IPS-20b (cell line): ENCODE measurements around the gene TNXB.
A peak's percentile ranks its signal among the peaks of the same experiment; 100 is the strongest.

Source experiments
- H3K27ac ChIP-seq: one replicate; pipeline ENCODE4 v1.5.1; 2013; ENCODE audit warnings: low read length
- H3K27me3 ChIP-seq: 2 replicates; pipeline ENCODE4 v1.6.1; 2013; ENCODE audit warnings: mild to moderate bottlenecking, low read length, inconsistent platforms; ENCODE audit not compliant: insufficient read depth
- H3K36me3 ChIP-seq: 2 replicates; pipeline ENCODE4 v1.6.1; 2013; ENCODE audit warnings: low read depth, mild to moderate bottlenecking, inconsistent platforms, low read length, moderate library complexity; ENCODE audit not compliant: insufficient read depth
- H3K4me1 ChIP-seq: 2 replicates; pipeline ENCODE4 v1.6.1; 2013; ENCODE audit warnings: mild to moderate bottlenecking, control low read depth, inconsistent platforms, low read length, moderate library complexity; ENCODE audit not compliant: insufficient read depth
- H3K4me3 ChIP-seq: 2 replicates; pipeline ENCODE4 v1.5.1; 2013; ENCODE audit warnings: mild to moderate bottlenecking, low read length, inconsistent platforms
- H3K9ac ChIP-seq: 2 replicates; pipeline ENCODE4 v1.6.1; 2013; ENCODE audit warnings: low read depth, mild to moderate bottlenecking, inconsistent platforms, low read length, moderate library complexity
- H3K9me3 ChIP-seq: 2 replicates; pipeline ENCODE4 v1.6.1; 2013; ENCODE audit warnings: mild to moderate bottlenecking, low read depth, low read length, inconsistent platforms; ENCODE audit not compliant: insufficient read depth

TNXB gene

DNA sequence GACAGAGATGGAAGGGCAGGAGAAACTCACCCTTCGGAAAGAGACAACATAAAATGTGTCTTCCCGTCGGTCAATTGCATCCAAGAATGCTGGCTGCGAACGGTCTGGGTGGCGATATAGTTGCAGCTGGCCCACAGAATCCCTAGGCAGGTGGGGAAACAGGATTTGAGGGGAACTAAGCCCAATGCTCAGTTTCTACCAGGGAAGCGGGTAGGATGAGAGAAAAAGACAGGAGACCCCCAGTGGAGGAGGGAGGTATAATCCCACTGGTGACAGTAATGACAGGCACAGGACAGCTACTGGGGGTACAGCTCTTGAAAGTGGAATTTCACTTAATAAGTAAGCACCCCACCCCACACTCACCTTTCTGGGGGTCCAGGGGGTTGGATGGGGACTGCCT, 7.5 kb upstream of the TNXB start:
- peaks cover 48% of the 10 kb centered on the region for H3K36me3 ChIP-seq
- H3K27ac ChIP-seq = no peak overlapping the region
- H3K27me3 ChIP-seq = no peaks in the 10 kb centered on the region
- no peaks in the 10 kb centered on the region for H3K9me3 ChIP-seq
- H3K9ac ChIP-seq = no peak overlapping the region
- H3K4me3 ChIP-seq = no peak overlapping the region
- no peaks in the 10 kb centered on the region for H3K4me1 ChIP-seq

DNA sequence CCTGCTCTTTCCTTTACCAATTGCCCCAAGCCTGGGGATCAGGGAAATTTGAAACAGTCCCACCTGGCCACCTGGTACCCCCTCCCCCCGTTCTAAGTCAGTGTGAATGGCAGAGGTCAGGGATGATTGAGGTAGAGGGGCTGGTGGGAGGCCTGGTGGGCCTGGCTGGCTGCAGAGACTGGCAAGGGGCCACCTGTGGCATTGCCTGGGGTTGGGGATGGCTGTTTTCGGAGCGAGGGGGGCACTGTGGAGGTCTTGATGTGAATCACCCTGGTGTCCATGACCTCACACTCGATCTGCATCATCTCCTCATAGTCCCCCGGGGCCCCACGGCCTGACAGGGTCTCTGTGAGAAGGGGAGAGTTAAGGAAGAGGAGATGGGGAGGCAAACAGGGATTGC, 6.5 kb upstream of the TNXB start:
- Histone ChIP-seq H3K4me1 (no peaks in the 10 kb centered on the region), H3K9ac (no peak overlapping the region), H3K36me3 (peaks cover 40% of the 10 kb centered on the region), H3K27me3 (0 out of 2 replicates have a peak, but pooled peaks cover under 1% of the 10 kb centered on the region), H3K9me3 (no peaks in the 10 kb centered on the region), H3K27ac (no peak overlapping the region), H3K4me3 (no peak overlapping the region)

DNA sequence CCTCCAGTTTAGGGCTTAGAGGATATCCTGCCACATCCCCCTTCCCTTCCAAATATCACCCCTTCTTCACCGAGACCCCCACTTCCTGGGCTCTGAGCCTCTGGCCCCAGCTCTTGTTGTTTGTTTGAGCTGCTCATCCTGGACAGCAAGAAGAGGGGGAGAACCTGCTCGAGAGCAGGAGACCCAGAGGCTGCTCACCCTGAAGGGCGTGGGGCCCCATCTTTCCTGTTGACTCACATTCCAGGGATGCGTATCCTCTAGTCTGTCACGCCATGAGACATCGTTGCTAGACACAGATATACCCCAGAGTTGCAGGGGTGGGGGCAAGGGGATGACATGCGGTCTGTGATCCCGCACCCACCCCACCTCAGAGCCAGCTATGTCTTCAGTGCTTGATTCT, 5.7 kb upstream of the TNXB start:
- Histone ChIP-seq H3K4me1 (no peaks in the 10 kb centered on the region), H3K4me3 (no peak overlapping the region), H3K9ac (no peak overlapping the region), H3K9me3 (no peaks in the 10 kb centered on the region), H3K27me3 (peaks cover 8% of the 10 kb centered on the region), H3K27ac (no peak overlapping the region), H3K36me3 (peaks cover 37% of the 10 kb centered on the region)

GRCh38 chr6:32113386-32114352, 4.5 kb upstream of the TNXB start:
- Histone ChIP-seq H3K9me3 (no peaks in the 10 kb centered on the region), H3K4me3 (no peak overlapping the region), H3K27ac (no peak overlapping the region)

DNA sequence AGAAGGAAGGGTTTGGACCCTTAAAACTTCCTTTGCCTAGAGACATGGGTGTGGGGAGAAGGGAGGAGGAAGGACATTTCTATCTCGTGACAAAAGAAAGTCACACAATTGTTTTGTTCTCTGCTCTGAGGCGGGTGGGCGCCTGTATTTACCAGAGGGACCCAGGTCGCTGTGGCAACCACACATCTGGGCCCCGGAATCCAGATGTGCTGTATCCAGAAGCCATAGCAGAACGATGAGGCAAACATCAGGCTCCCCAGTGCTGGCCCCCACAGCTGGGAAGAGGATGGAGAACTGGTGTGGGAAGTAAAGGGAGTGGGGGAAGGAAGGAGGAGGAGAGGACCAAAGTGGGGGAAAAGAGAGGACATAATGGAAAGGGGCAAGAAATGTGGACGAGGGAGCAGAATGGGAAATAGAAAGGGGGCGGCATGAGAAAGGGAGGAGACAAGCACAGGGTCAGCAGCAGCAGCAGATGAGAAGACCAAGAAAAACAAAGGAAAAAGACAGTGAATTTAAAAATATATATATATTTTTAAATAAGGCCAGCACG, 3.4 kb upstream of the TNXB start:
- Histone ChIP-seq H3K4me1 (peaks cover 8% of the 10 kb centered on the region; the same call in 1 of the 2 replicates), H3K36me3 (peaks cover 20% of the 10 kb centered on the region), H3K4me3 (no peak overlapping the region), H3K27me3 (peaks cover 29% of the 10 kb centered on the region), H3K9ac (no peak overlapping the region), H3K27ac (no peak overlapping the region), H3K9me3 (no peaks in the 10 kb centered on the region)

More at GRCh38 chr6:32113386-32114352, 4.5 kb upstream of the TNXB start:
- Histone ChIP-seq H3K4me1 (0 out of 2 replicates have a peak, but pooled peaks cover 4% of the 10 kb centered on the region), H3K36me3 (peaks cover 30% of the 10 kb centered on the region), H3K9ac (no peak overlapping the region), H3K27me3 (peaks cover 18% of the 10 kb centered on the region)

GRCh38 chr6:32111424-32112066, 2.4 kb upstream of the TNXB start:
- no peak overlapping the region for H3K27ac ChIP-seq
- no peak overlapping the region for H3K4me3 ChIP-seq
- H3K4me1 ChIP-seq = peaks cover 8% of the 10 kb centered on the region; the same call in 1 of the 2 replicates
- H3K27me3 ChIP-seq = peaks cover 32% of the 10 kb centered on the region
- H3K36me3 ChIP-seq = peaks cover 11% of the 10 kb centered on the region
- H3K9me3 ChIP-seq = no peaks in the 10 kb centered on the region
- H3K9ac ChIP-seq = no peak overlapping the region

- Histone ChIP-seq H3K4me3 (no peak overlapping the region), H3K27ac (no peak overlapping the region), H3K27me3 (peaks cover 32% of the 10 kb centered on the region), H3K4me1 (peaks cover 8% of the 10 kb centered on the region; the same call in 1 of the 2 replicates), H3K36me3 (peaks cover 2% of the 10 kb centered on the region; the same call in 1 of the 2 replicates), H3K9ac (no peak overlapping the region), H3K9me3 (no peaks in the 10 kb centered on the region)
These were observed 1.5 kb upstream of the TNXB start for GRCh38 chr6:32110632-32111031.

DNA sequence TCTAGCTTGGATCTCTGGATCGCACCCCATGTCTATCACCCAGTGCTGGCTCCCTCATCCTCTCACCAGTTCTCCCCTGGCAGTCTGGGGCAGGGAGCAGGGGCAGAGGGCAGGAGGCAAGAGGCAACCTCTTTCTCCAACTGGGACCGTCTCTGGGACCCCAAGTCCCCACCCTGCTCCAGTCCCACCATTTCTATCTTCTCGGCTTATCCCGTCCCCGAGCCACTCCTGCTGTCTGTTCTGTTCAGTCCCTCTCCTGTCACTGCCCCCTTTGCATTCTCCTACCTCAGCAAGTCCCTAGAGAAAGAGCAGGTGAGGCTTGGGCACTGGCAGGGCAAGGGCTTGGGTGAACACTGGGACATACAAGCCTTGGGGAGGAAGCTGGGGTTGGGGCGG, 625 bp upstream of the TNXB start:
- Histone ChIP-seq H3K27me3 (peaks cover 35% of the 10 kb centered on the region), H3K36me3 (no peaks in the 10 kb centered on the region), H3K9me3 (no peaks in the 10 kb centered on the region), H3K9ac (no peak overlapping the region), H3K4me1 (peaks cover 8% of the 10 kb centered on the region; the same call in 1 of the 2 replicates), H3K4me3 (no peak overlapping the region), H3K27ac (no peak overlapping the region)

GRCh38 chr6:32108727-32109113, 418 bp downstream of the TNXB start:
- Histone ChIP-seq H3K27me3 (peaks cover 41% of the 10 kb centered on the region), H3K36me3 (no peaks in the 10 kb centered on the region), H3K9ac (no peak overlapping the region), H3K4me3 (peak overlapping the region; percentile 23; the same call in 1 of the 2 replicates), H3K4me1 (peaks cover 8% of the 10 kb centered on the region; the same call in 1 of the 2 replicates), H3K9me3 (no peaks in the 10 kb centered on the region), H3K27ac (no peak overlapping the region)

- peak overlapping the region; percentile 29; the same call in 1 of the 2 replicates for H3K4me3 ChIP-seq
These were observed 977 bp downstream of the TNXB start for GRCh38 chr6:32108094-32108627.

GRCh38 chr6:32107406-32107805, 1.7 kb downstream of the TNXB start:
- Histone ChIP-seq H3K27me3 (peaks cover 41% of the 10 kb centered on the region), H3K9ac (no peak overlapping the region), H3K9me3 (no peaks in the 10 kb centered on the region), H3K4me1 (peaks cover 8% of the 10 kb centered on the region; the same call in 1 of the 2 replicates), H3K36me3 (no peaks in the 10 kb centered on the region), H3K27ac (no peak overlapping the region), H3K4me3 (no peak overlapping the region)

More at GRCh38 chr6:32108094-32108627, 977 bp downstream of the TNXB start:
- peaks cover 41% of the 10 kb centered on the region for H3K27me3 ChIP-seq
- peaks cover 8% of the 10 kb centered on the region; the same call in 1 of the 2 replicates for H3K4me1 ChIP-seq
- no peaks in the 10 kb centered on the region for H3K36me3 ChIP-seq
- H3K27ac ChIP-seq = no peak overlapping the region
- no peaks in the 10 kb centered on the region for H3K9me3 ChIP-seq
- H3K9ac ChIP-seq = no peak overlapping the region
